Bladder microvascular endothelial cell (primary cell): Measurements from ENCODE around the gene HSPD1. TPM values are rescaled to one million over a fixed set of nuclear protein-coding genes. Genes with fewer than 3 reads are reported as not detected.

Experiments
- total RNA-seq: library from RNA; depleted of rRNA; stranded (reverse); fragments of >200 nt; gene quantifications from 2 replicates; pipeline ENCODE4 v1.2.3, GENCODE V29; 2014

The HSPD1 gene
- 126 and 196 TPM in 2 replicates for total RNA-seq

GRCh38 chr2:197499594-197500502, at the start of gene HSPD1, which contains the start of gene HSPE1:
Gene HSPD1 (minus strand): TSS chr2:197499840. CDS start chr2:197498848, 992 bp downstream.
Gene HSPE1 (plus strand): TSS chr2:197500379. CDS start chr2:197500437, 58 bp downstream.

GRCh38 chr2:197515739-197516392, 16.2 kb upstream of the HSPD1 start, which contains the start of gene MOB4:
Gene MOB4 (plus strand): TSS chr2:197516066. CDS start chr2:197516087, 21 bp downstream.

GRCh38 chr2:197453123-197453913, 46.3 kb downstream of the HSPD1 start, which contains the start of gene COQ10B:
Gene COQ10B (plus strand): TSS chr2:197453552. CDS start chr2:197453561, 9 bp downstream.

Other genes starting within 250 kb of the HSPD1 start
- gene ANKRD44, start 189.1 kb downstream of the HSPD1 start, total RNA-seq: 3.6 and 5.7 TPM in 2 replicates
- gene SF3B1, start 64.8 kb downstream of the HSPD1 start, total RNA-seq: 121 and 233 TPM in 2 replicates
- 18.3 and 27.3 TPM in 2 replicates for gene COQ10B, start 46.3 kb downstream of the HSPD1 start, total RNA-seq
- gene HSPE1, start 539 bp upstream of the HSPD1 start, total RNA-seq: 71.2 and 79.2 TPM in 2 replicates
- 19.3 and 34.2 TPM in 2 replicates for gene MOB4, start 16.2 kb upstream of the HSPD1 start, total RNA-seq
- gene RFTN2, start 175.7 kb upstream of the HSPD1 start, total RNA-seq: 7.8 and 14.2 TPM in 2 replicates
- gene MARS2, start 205.5 kb upstream of the HSPD1 start, total RNA-seq: 2.9 and 9.2 TPM in 2 replicates